Sigmoid colon (tissue), 7 donors: ENCODE results near the gene ZNF443. TPM values are rescaled to one million over a fixed set of nuclear protein-coding genes. Genes with fewer than 3 reads are reported as not detected.
"Not testable (repeated sequence)": the region's sequence is repeated elsewhere in the genome, so short reads cannot be mapped to it uniquely, and the experiment has no call there.

Source experiments
- DNase-seq: peaks from one replicate; pipeline ENCODE4 v3.0.0-alpha.2; 2019
- H3K27ac ChIP-seq, 4 donors: fragments of 200-600 bp; sonication (generic); one replicate each; pipeline ENCODE4 v1.5.1; 2016 to 2019; ENCODE audit warnings: mild to moderate bottlenecking in 1 of 4
- H3K27me3 ChIP-seq, 3 donors: fragments of 200-600 bp; sonication (generic); one replicate each; pipeline ENCODE4 v1.5.1; 2019; ENCODE audit warnings: mild to moderate bottlenecking in 1 of 3
- H3K36me3 ChIP-seq, 4 donors: fragments of 200-600 bp; sonication (generic); one replicate each; pipeline ENCODE4 v1.5.1; 2016 to 2019
- H3K4me1 ChIP-seq, 4 donors: fragments of 200-600 bp; sonication (generic); one replicate each; pipeline ENCODE4 v1.5.1; 2017 to 2019
- H3K4me3 ChIP-seq, 4 donors: fragments of 200-600 bp; sonication (generic); one replicate each; pipeline ENCODE4 v1.5.1; 2017 to 2019; ENCODE audit warnings: mild to moderate bottlenecking in 2 of 4, moderate library complexity in 1 of 4
- H3K9me3 ChIP-seq, 4 donors: fragments of 200-600 bp in 3 of 4; sonication (generic) in 3 of 4; one replicate each; pipeline versions ENCODE4 v1.5.1 to v1.6.1; 2013 to 2019
- CTCF ChIP-seq, 4 experiments: fragments of 450-650 bp in 3 of 4; fragments of 200-600 bp in 1 of 4; IDR thresholded peaks; one replicate each; pipeline ENCODE4 v1.5.1; 2016 to 2019; ENCODE audit warnings: antibody characterized with exemption in 4 of 4, mild to moderate bottlenecking in 3 of 4, moderate library complexity in 2 of 4
- EP300 ChIP-seq, 4 donors: sonication (generic); formaldehyde crosslinking; IDR thresholded peaks; one replicate each; pipeline ENCODE4 v1.6.1; 2017; ENCODE audit warnings: antibody characterized with exemption in 4 of 4
- POLR2A ChIP-seq, 2 donors: fragments of 450-650 bp; IDR thresholded peaks; one replicate each; pipeline ENCODE4 v1.6.1; 2016; ENCODE audit warnings: antibody characterized with exemption in 2 of 2, mild to moderate bottlenecking in 2 of 2, moderate library complexity in 2 of 2
- POLR2AphosphoS5 ChIP-seq, 4 donors: sonication (generic); formaldehyde crosslinking; IDR thresholded peaks; one replicate each; pipeline ENCODE4 v1.6.1; 2017; ENCODE audit warnings: antibody characterized with exemption in 4 of 4
- WGBS, 2 donors: extraction: QIAGEN DNeasy Blood & Tissue Kit; methylation state at CpG; one replicate each; pipeline ENCODE4 v1.1.7; 2013; 5-methylcytosine and 5-hydroxymethylcytosine counted together
- intact Hi-C: fragments of 100-400 bp; cut with DNase I; formaldehyde crosslinking; loops from one replicate; pipeline ENCODE4 v1.15.1; 2023
- polyA plus RNA-seq, 3 donors: library from polyadenylated mRNA; stranded (reverse); fragments of 200-250 nt; gene quantifications; one replicate each; pipeline ENCODE4 v1.2.3, GENCODE V29; 2013
- total RNA-seq, 4 donors: library from RNA; depleted of rRNA; stranded (reverse); fragments of >200 nt; gene quantifications; one replicate each; pipeline ENCODE4 v1.1.0, GENCODE V29; 2016
- donor health status: healthy with polysubstance abuse.
- donor health status: Bipolar disorder and iron deficiency.
- donor health status: healthy.

The ZNF443 gene
- total and polyA plus RNA-seq, 7 donors: 2.3 to 5.6 (median 3.2) TPM

DNA sequence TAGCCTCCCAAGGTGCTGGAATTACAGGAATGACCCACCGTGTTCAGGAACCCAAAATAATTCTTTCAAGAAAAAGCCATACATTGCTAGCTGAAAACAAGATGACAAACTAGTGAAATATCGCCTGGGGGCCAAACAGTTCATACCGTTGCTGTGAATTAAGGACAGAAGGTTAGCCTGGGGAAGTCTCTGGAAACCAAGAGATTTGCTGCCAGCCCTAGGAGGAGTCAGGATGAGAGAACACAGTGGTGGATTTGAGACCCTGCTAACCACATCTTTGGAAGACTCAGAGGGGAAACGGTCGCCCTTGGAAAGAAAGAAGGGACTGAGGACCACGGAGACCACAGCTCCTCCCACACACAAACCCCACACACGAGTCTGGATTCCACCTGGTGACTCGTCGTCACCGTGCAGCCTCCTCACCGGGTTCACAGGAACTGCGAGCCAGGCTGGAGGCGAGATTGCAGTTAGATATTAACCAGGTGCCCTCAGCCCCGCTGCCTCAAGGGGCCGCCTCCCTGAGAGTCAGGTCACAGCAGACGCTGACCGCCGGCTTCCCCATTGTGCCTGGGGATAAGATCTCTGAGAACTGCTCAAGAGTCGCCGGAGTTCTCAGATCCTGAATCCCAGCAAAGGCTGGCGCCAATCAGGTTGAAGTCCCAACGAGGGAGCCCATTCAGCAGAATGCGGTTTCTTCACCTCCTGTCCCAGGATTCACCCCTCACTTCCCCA, 40.8 kb downstream of the ZNF443 start:
- peak; percentile 65 for DNase-seq
- not testable (repeated sequence) for H3K36me3 ChIP-seq, H3K9me3 ChIP-seq, H3K27me3 ChIP-seq, H3K4me1 ChIP-seq
- 1 to 2% methylated on average over 23 of the region's 23 CpGs for WGBS, 2 donors
- Histone ChIP-seq H3K4me3 (peak overlapping the region; percentile 58 to 79 (median 66)), H3K27ac (peak overlapping the region; percentile 84 to 92 (median 88))
- TF ChIP-seq POLR2AphosphoS5 (IDR thresholded peaks at IDR 0.05): peak in 2 of 4 donors; percentile 22 to 37
- intact Hi-C loops: loop anchor here (1.0 to 2.0 kb wide), 3 partner anchors 33 to 151 kb away; partner anchors contain the start of genes ZNF443 and ZNF564

DNA sequence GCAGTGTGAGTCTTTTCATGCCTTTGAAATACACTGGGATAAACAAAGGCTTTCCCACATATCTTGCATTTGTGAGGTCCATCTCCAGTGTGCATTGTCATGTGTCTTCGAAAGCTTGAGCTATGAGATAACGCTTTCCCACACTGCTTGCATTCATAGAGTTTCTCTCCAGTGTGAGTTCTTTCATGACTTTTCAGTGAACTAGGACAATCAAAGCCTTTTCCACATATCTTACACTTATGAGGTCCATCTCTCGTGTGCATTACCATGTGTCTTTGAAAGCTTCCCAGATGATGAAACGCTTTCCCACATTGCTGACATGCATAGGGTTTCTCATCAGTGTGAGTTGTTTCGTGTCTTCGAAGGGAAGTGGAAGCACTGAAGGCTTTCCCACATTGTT, 49.7 kb downstream of the ZNF443 start:
- intact Hi-C loops, H3K27ac ChIP-seq, H3K4me3 ChIP-seq, H3K27me3 ChIP-seq, H3K9me3 ChIP-seq, H3K4me1 ChIP-seq, DNase-seq: not testable (repeated sequence)
- 97 to 98% methylated on average over 6 of the region's 6 CpGs for WGBS, 2 donors
- H3K36me3 ChIP-seq: peaks cover 0 to 24% (median 10%) of the 10 kb centered on the region in 4 donors

- DNase-seq, H3K4me1 ChIP-seq, H3K9me3 ChIP-seq, intact Hi-C loops, H3K27ac ChIP-seq, H3K27me3 ChIP-seq, H3K4me3 ChIP-seq: not testable (repeated sequence)
- 85 to 92% methylated on average over 2 of the region's 2 CpGs for WGBS, 2 donors
- H3K36me3 ChIP-seq: peaks cover 2 to 29% (median 10%) of the 10 kb centered on the region in 4 donors
These were observed 54.5 kb downstream of the ZNF443 start for GRCh38 chr19:12386365-12386764.

GRCh38 chr19:12380444-12380737, 60.4 kb downstream of the ZNF443 start:
- intact Hi-C loops: no loop called here
- H3K4me1 ChIP-seq: no peaks in the 10 kb centered on the region
- H3K9me3 ChIP-seq: peaks cover 0 to 24% (median 7%) of the 10 kb centered on the region in 4 donors
- H3K27ac ChIP-seq: no peak overlapping the region
- WGBS, 2 donors: 49 to 95% methylated on average over 2 of the region's 2 CpGs
- H3K4me3 ChIP-seq: no peak overlapping the region
- H3K36me3 ChIP-seq: peaks cover 0 to 37% (median 16%) of the 10 kb centered on the region in 4 donors
- no peak for TF ChIP-seq POLR2AphosphoS5 (IDR thresholded peaks at IDR 0.05)
- no peak for TF ChIP-seq POLR2A (IDR thresholded peaks at IDR 0.05)
- TF ChIP-seq CTCF (IDR thresholded peaks at IDR 0.05): no peak
- no peak for TF ChIP-seq EP300 (IDR thresholded peaks at IDR 0.05)
- DNase-seq: no peak
- H3K27me3 ChIP-seq: no peaks in the 10 kb centered on the region

DNA sequence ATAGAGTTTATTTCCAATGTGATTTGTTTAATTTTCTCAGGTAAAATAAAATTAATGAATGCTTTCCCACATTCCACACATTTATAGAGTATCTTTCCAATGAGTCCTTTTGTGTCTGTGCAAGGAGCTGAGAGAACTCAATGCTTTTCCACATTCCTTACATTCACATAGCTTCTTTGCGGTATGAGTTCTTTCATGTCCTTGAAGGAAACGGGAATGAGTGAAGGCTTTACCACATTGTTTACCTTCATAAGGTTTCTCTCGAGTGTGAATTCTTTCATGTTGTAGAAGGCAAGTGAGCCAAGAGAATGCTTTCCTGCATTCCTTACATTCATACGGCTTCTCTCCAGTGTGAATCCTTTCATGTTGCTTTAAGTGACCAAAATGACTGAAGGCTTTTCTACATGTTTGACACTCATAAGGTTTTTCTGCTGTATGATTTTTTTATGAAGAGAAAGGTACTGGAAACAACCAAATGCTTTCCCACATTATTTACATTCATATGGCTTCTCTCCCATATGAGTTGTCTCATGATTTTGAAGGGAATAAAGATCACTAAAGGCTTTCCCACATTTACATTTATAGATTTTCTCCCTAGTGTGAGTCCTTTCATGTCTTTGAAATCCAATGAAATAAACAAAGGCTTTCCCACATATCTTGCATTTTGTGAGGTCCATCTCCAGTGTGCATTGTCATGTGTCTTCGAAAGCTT, 60.9 kb downstream of the ZNF443 start:
- DNase-seq: no peak
- Histone ChIP-seq H3K27me3 (no peaks in the 10 kb centered on the region), H3K4me3 (no peak overlapping the region), H3K9me3 (peaks cover 0 to 24% (median 7%) of the 10 kb centered on the region in 4 donors), H3K27ac (no peak overlapping the region), H3K4me1 (no peaks in the 10 kb centered on the region), H3K36me3 (peaks cover 0 to 37% (median 16%) of the 10 kb centered on the region in 4 donors)
- intact Hi-C loops: no loop called here
- TF ChIP-seq POLR2AphosphoS5 (IDR thresholded peaks at IDR 0.05) (no peak), EP300 (IDR thresholded peaks at IDR 0.05) (no peak), POLR2A (IDR thresholded peaks at IDR 0.05) (no peak), CTCF (IDR thresholded peaks at IDR 0.05) (no peak)
- WGBS, 2 donors: 91 to 95% methylated on average over 5 of the region's 5 CpGs

Other genes with a start within 250 kb of the ZNF443 start
- 10 to 100 TPM in 2 of 4 donors, 1 to 10 TPM in 2; 6.4 to 16.3 (median 11.2) TPM for gene ZNF44, start 146.1 kb downstream of the ZNF443 start, total RNA-seq
- gene ZNF44, start 146.1 kb downstream of the ZNF443 start, polyA plus RNA-seq: 10 to 100 TPM in 1 of 3 donors, 1 to 10 TPM in 2; 7.2 to 12.3 (median 7.9) TPM
- gene ZNF563, start 107.4 kb downstream of the ZNF443 start, total RNA-seq: 1 to 10 TPM; 2.5 to 6.6 (median 4.3) TPM
- 1 to 10 TPM; 1.8 to 2.5 (median 2.1) TPM for gene ZNF563, start 107.4 kb downstream of the ZNF443 start, polyA plus RNA-seq
- 1 to 10 TPM in 3 of 4 donors, under 1 TPM in 1; 0.55 to 3.2 (median 2.9) TPM for gene ZNF442, start 75.3 kb downstream of the ZNF443 start, total RNA-seq
- gene ZNF442, start 75.3 kb downstream of the ZNF443 start, polyA plus RNA-seq: 1 to 10 TPM in 1 of 3 donors, under 1 TPM in 2; under 0.01 to 1.2 (median 0.60) TPM
- 1 to 10 TPM; 4.6 to 7.4 (median 5.8) TPM for gene ZNF799, start 39.8 kb downstream of the ZNF443 start, total RNA-seq
- 1 to 10 TPM; 3.0 to 3.9 (median 3.4) TPM for gene ZNF799, start 39.8 kb downstream of the ZNF443 start, polyA plus RNA-seq
- gene ZNF709, start 43.8 kb upstream of the ZNF443 start, total RNA-seq: 1 to 10 TPM; 2.4 to 8.3 (median 3.5) TPM
- gene ZNF709, start 43.8 kb upstream of the ZNF443 start, polyA plus RNA-seq: 1 to 10 TPM in 1 of 3 donors, under 1 TPM in 2; 0.46 to 1.2 (median 0.60) TPM
- 10 to 100 TPM; 11.7 to 17.8 (median 16.4) TPM for gene ZNF564, start 110.5 kb upstream of the ZNF443 start, total RNA-seq
- gene ZNF564, start 110.5 kb upstream of the ZNF443 start, polyA plus RNA-seq: 1 to 10 TPM; 7.4 to 9.0 (median 7.8) TPM
- 1 to 10 TPM; 4.3 to 7.8 (median 5.5) TPM for gene ZNF490, start 169.8 kb upstream of the ZNF443 start, total RNA-seq
- gene ZNF490, start 169.8 kb upstream of the ZNF443 start, polyA plus RNA-seq: 1 to 10 TPM in 2 of 3 donors, not detected in 1; 1.6 to 2.2 TPM
- 10 to 100 TPM; 16.6 to 27.6 (median 22.3) TPM for gene ZNF791, start 169.9 kb upstream of the ZNF443 start, total RNA-seq
- 1 to 10 TPM; 4.2 to 9.4 (median 5.3) TPM for gene ZNF791, start 169.9 kb upstream of the ZNF443 start, polyA plus RNA-seq
- 10 to 100 TPM; 41.1 to 75.6 (median 63.8) TPM for gene MAN2B1, start 225.7 kb upstream of the ZNF443 start, total RNA-seq
- gene MAN2B1, start 225.7 kb upstream of the ZNF443 start, polyA plus RNA-seq: 10 to 100 TPM; 26.4 to 68.1 (median 31.0) TPM
- gene WDR83, start 225.8 kb upstream of the ZNF443 start, total RNA-seq: 10 to 100 TPM in 2 of 4 donors, 1 to 10 TPM in 2; 7.8 to 11.7 (median 10.0) TPM
- 10 to 100 TPM in 2 of 3 donors, 1 to 10 TPM in 1; 8.3 to 13.4 (median 12.6) TPM for gene WDR83, start 225.8 kb upstream of the ZNF443 start, polyA plus RNA-seq
- gene DHPS, start 240.9 kb upstream of the ZNF443 start, total RNA-seq: 100 to 1,000 TPM; 105 to 160 (median 136) TPM
- 10 to 100 TPM; 60.3 to 74.1 (median 73.3) TPM for gene DHPS, start 240.9 kb upstream of the ZNF443 start, polyA plus RNA-seq
- gene GNG14, start 247.0 kb upstream of the ZNF443 start, total RNA-seq: not detected
- not detected for gene GNG14, start 247.0 kb upstream of the ZNF443 start, polyA plus RNA-seq